B cell (primary cell): Measurements from ENCODE around the gene OR6K6. TPM values are rescaled to one million over a fixed set of nuclear protein-coding genes. Genes with fewer than 3 reads are reported as not detected.

Experiments used
- ATAC-seq: fragments of 200-7000 bp; cut with Tn5 transposase; one replicate; pipeline ENCODE4 v1.10.0; 2021; ENCODE audit warnings: low read depth, mild to moderate bottlenecking, moderate number of reproducible peaks, moderate library complexity
- CTCF ChIA-PET: fragments of 350-600 bp; sonication (Branson Sonifier 250); formaldehyde crosslinking; loops from one replicate; lab custom pipeline; 2021; ENCODE audit warnings: antibody characterized with exemption, inconsistent platforms; lab: Charles Lee
- POLR2A ChIA-PET: fragments of 350-600 bp; sonication (Branson Sonifier 250); formaldehyde crosslinking; loops from one replicate; lab custom pipeline; 2021; ENCODE audit warnings: antibody characterized with exemption; lab: Charles Lee
- DNase-seq: peaks from one replicate; pipeline ENCODE4 v3.0.0; 2013
- H2AFZ ChIP-seq: 2 replicates; pipeline ENCODE4 v1.6.1; 2012; ENCODE audit warnings: mild to moderate bottlenecking, low read depth, low read length; ENCODE audit not compliant: insufficient read depth, poor library complexity, severe bottlenecking
- H3K27ac ChIP-seq, 2 donors: 1 replicate in 1 of 2; 2 replicates in 1 of 2; pipeline ENCODE4 v1.5.1; 2012 to 2013; ENCODE audit warnings: low read length in 2 of 2, mild to moderate bottlenecking in 2 of 2, moderate library complexity in 1 of 2
- H3K27me3 ChIP-seq, 4 experiments: fragments of 200-600 bp in 1 of 4; sonication (generic) in 1 of 4; replicated peaks in 1 of 4; 1 replicate in 2 of 4; 2 replicates in 2 of 4; pipeline versions ENCODE4 v1.6.1 to v1.7.0; 2013 to 2016; ENCODE audit warnings: low read length in 3 of 4, mild to moderate bottlenecking in 2 of 4, mixed read lengths in 1 of 4, moderate library complexity in 1 of 4; ENCODE audit not compliant: insufficient read depth in 4 of 4, control insufficient read depth in 3 of 4; ENCODE audit errors: control extremely low read depth in 1 of 4
- H3K36me3 ChIP-seq, 2 experiments: replicated peaks in 1 of 2; 1 replicate in 1 of 2; 2 replicates in 1 of 2; pipeline versions ENCODE4 v1.6.1 to v1.7.1; 2013; ENCODE audit warnings: low read length in 1 of 2; ENCODE audit not compliant: insufficient read depth in 2 of 2, control insufficient read depth in 1 of 2; ENCODE audit errors: control extremely low read depth in 1 of 2, extremely low read depth in 1 of 2
- H3K4me1 ChIP-seq, 2 donors: fragments of 200-600 bp in 1 of 2; sonication (generic) in 1 of 2; 1 replicate in 1 of 2; 2 replicates in 1 of 2; pipeline versions ENCODE4 v1.5.1 to v1.6.1; 2013 to 2017; ENCODE audit warnings: low read length in 2 of 2; ENCODE audit not compliant: control insufficient read depth in 2 of 2, insufficient read depth in 2 of 2
- H3K4me2 ChIP-seq: replicated peaks from 2 replicates; pipeline ENCODE3; 2012; ENCODE audit warnings: mild to moderate bottlenecking, low read depth, low read length; ENCODE audit not compliant: poor library complexity, severe bottlenecking
- H3K4me3 ChIP-seq, 5 experiments: fragments of 200-600 bp in 1 of 5; sonication (generic) in 1 of 5; 1 replicate in 3 of 5; 2 replicates in 2 of 5; pipeline versions ENCODE4 v1.5.1 to v1.7.0; 2011 to 2016; ENCODE audit warnings: low read length in 4 of 5, mild to moderate bottlenecking in 4 of 5, low read depth in 2 of 5, control low read depth in 1 of 5, moderate library complexity in 1 of 5; ENCODE audit not compliant: insufficient read depth in 1 of 5; ENCODE audit errors: control extremely low read depth in 1 of 5, extremely low read depth in 1 of 5
- H3K79me2 ChIP-seq: fragments of 200-600 bp; sonication (generic); one replicate; pipeline ENCODE4 v1.6.0; 2016; ENCODE audit warnings: low read length; ENCODE audit not compliant: control insufficient read depth, insufficient read depth
- H3K9ac ChIP-seq: fragments of 200-600 bp; sonication (generic); 2 replicates; pipeline ENCODE4 v1.6.1; 2017; ENCODE audit warnings: mild to moderate bottlenecking, low read length, moderate library complexity
- H3K9me3 ChIP-seq, 3 donors: one replicate each; pipeline versions ENCODE4 v1.6.1 to v1.7.1; 2013; ENCODE audit warnings: low read length in 2 of 3; ENCODE audit not compliant: control insufficient read depth in 2 of 3, insufficient read depth in 1 of 3; ENCODE audit errors: control extremely low read depth in 1 of 3
- H4K20me1 ChIP-seq: 2 replicates; pipeline ENCODE4 v1.6.0; 2012; ENCODE audit warnings: mild to moderate bottlenecking, low read length; ENCODE audit not compliant: insufficient read depth, control insufficient read depth, poor library complexity, severe bottlenecking
- H3K27ac Mint-ChIP-seq: one replicate; pipeline ENCODE4 v1.8.0; 2021; ENCODE audit warnings: mixed read lengths
- H3K27me3 Mint-ChIP-seq: one replicate; pipeline ENCODE4 v1.8.0; 2021; ENCODE audit warnings: mixed read lengths
- H3K4me1 Mint-ChIP-seq: one replicate; pipeline ENCODE4 v1.8.0; 2021; ENCODE audit warnings: mixed read lengths
- H3K4me3 Mint-ChIP-seq: one replicate; pipeline ENCODE4 v1.8.0; 2021; ENCODE audit warnings: mixed read lengths
- H3K9me3 Mint-ChIP-seq: one replicate; pipeline ENCODE4 v1.8.0; 2022; ENCODE audit warnings: mixed read lengths; ENCODE audit not compliant: insufficient read depth
- EZH2 ChIP-seq: IDR thresholded peaks from 2 replicates; pipeline ENCODE4 v1.6.1; 2012; ENCODE audit warnings: borderline replicate concordance, low read depth, mild to moderate bottlenecking, moderate library complexity, low read length; ENCODE audit not compliant: insufficient read depth, poor library complexity, severe bottlenecking
- WGBS: methylation state at CpG from one replicate; pipeline ENCODE4 v1.1.5; 2013; ENCODE audit warnings: missing lambda C conversion rate; ENCODE audit not compliant: insufficient coverage; 5-methylcytosine and 5-hydroxymethylcytosine counted together
- intact Hi-C: fragments of 100-400 bp; cut with micrococcal nuclease; formaldehyde crosslinking; loops from one replicate; pipeline ENCODE4 v1.10.0; 2022
- polyA plus RNA-seq: library from polyadenylated mRNA; depleted of rRNA; stranded (reverse); fragments of >200 nt; gene quantifications from 2 replicates; pipeline ENCODE4 v1.2.3, GENCODE V29; 2012
- total RNA-seq, 2 donors: library from RNA; stranded (reverse); fragments of 120-200 nt in 1 of 2; gene quantifications; 1 replicate in 1 of 2; 2 replicates in 1 of 2; pipeline versions ENCODE4 v1.2.3 to v1.2.4, GENCODE V29; 2013 to 2022
- TF ChIP-seq, protein P1 (sequence below): fragments of 200-600 bp; IDR thresholded peaks from one replicate; pipeline ENCODE4 v1.8.0; 2022; ENCODE audit warnings: antibody characterized with exemption, mild to moderate bottlenecking

The OR6K6 gene
- total and polyA plus RNA-seq, 2 donors (not counting 1 experiment from before 2014, with no cell fraction given) = not detected

- H3K27ac Mint-ChIP-seq = no peak overlapping the region
Observed at GRCh38 chr1:158732524-158732923, 22.0 kb upstream of the OR6K6 start.

GRCh38 chr1:158735848-158736247 is 18.7 kb upstream of the OR6K6 start:
- H3K4me1 Mint-ChIP-seq = no peaks in the 10 kb centered on the region
- no peak overlapping the region for H3K4me2 ChIP-seq
- H3K4me3 ChIP-seq = no peak overlapping the region
- CTCF ChIA-PET = no interaction called here
- intact Hi-C loops = no loop called here
- no peaks in the 10 kb centered on the region for H3K36me3 ChIP-seq
- H3K9me3 ChIP-seq = no peaks in the 10 kb centered on the region
- no peak for ATAC-seq
- H3K9me3 Mint-ChIP-seq = no peaks in the 10 kb centered on the region
- peaks cover 0 to 3% (median 0%) of the 10 kb centered on the region in 4 experiments for H3K27me3 ChIP-seq
- H4K20me1 ChIP-seq = no peaks in the 10 kb centered on the region
- H3K9ac ChIP-seq = no peak overlapping the region
- no peak overlapping the region for H3K27ac ChIP-seq
- H3K27me3 Mint-ChIP-seq = peaks cover 15% of the 10 kb centered on the region
- H3K79me2 ChIP-seq = no peaks in the 10 kb centered on the region
- no peak for DNase-seq
- TF ChIP-seq EZH2 = no peak
- TF ChIP-seq, protein P1, sequence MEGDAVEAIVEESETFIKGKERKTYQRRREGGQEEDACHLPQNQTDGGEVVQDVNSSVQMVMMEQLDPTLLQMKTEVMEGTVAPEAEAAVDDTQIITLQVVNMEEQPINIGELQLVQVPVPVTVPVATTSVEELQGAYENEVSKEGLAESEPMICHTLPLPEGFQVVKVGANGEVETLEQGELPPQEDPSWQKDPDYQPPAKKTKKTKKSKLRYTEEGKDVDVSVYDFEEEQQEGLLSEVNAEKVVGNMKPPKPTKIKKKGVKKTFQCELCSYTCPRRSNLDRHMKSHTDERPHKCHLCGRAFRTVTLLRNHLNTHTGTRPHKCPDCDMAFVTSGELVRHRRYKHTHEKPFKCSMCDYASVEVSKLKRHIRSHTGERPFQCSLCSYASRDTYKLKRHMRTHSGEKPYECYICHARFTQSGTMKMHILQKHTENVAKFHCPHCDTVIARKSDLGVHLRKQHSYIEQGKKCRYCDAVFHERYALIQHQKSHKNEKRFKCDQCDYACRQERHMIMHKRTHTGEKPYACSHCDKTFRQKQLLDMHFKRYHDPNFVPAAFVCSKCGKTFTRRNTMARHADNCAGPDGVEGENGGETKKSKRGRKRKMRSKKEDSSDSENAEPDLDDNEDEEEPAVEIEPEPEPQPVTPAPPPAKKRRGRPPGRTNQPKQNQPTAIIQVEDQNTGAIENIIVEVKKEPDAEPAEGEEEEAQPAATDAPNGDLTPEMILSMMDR = no peak
- no peak overlapping the region for H3K4me3 Mint-ChIP-seq
- no peaks in the 10 kb centered on the region for H3K4me1 ChIP-seq
- POLR2A ChIA-PET = no interaction called here
- no peak overlapping the region for H2AFZ ChIP-seq
- no peak overlapping the region for H3K27ac Mint-ChIP-seq

More at GRCh38 chr1:158732524-158732923, 22.0 kb upstream of the OR6K6 start:
- ATAC-seq = no peak
- H3K4me3 Mint-ChIP-seq = no peak overlapping the region
- DNase-seq = no peak
- H3K9me3 ChIP-seq = no peaks in the 10 kb centered on the region
- H3K4me3 ChIP-seq = no peak overlapping the region
- intact Hi-C loops = no loop called here
- no peaks in the 10 kb centered on the region for H3K4me1 Mint-ChIP-seq
- no peak overlapping the region for H3K4me2 ChIP-seq
- no peaks in the 10 kb centered on the region for H3K79me2 ChIP-seq
- TF ChIP-seq, protein P1 = no peak
- TF ChIP-seq EZH2 = no peak
- 87% methylated on average over 1 of the region's 2 CpGs for WGBS
- CTCF ChIA-PET = no interaction called here
- POLR2A ChIA-PET = no interaction called here
- H3K27me3 Mint-ChIP-seq = peaks cover 11% of the 10 kb centered on the region
- no peak overlapping the region for H3K9ac ChIP-seq
- no peak overlapping the region for H2AFZ ChIP-seq
- H3K27me3 ChIP-seq = no peaks in the 10 kb centered on the region
- H4K20me1 ChIP-seq = no peaks in the 10 kb centered on the region
- no peaks in the 10 kb centered on the region for H3K4me1 ChIP-seq
- no peaks in the 10 kb centered on the region for H3K9me3 Mint-ChIP-seq
- H3K27ac ChIP-seq = no peak overlapping the region
- no peaks in the 10 kb centered on the region for H3K36me3 ChIP-seq
